HuH-7 (cell line): ENCODE measurements around the gene CHM.
"Not testable (repeated sequence)": the region's sequence is repeated elsewhere in the genome, so short reads cannot be mapped to it uniquely, and the experiment has no call there.

Experiments used
- DNase-seq: peaks from one replicate; pipeline ENCODE4 v3.0.0; 2011; ENCODE audit warnings: low spot score

The CHM gene

GRCh38 chrX:85995641-85996040 is 51.7 kb downstream of the CHM start:
- DNase-seq: no peak

GRCh38 chrX:85994797-85995196 is 52.6 kb downstream of the CHM start:
- DNase-seq: no peak

- no peak for DNase-seq
Measured at GRCh38 chrX:85994228-85994627, 53.1 kb downstream of the CHM start.

- DNase-seq: no peak
Measured at GRCh38 chrX:85993539-85994197, 53.7 kb downstream of the CHM start.

- no peak for DNase-seq
Measured at GRCh38 chrX:85992811-85993229, 54.5 kb downstream of the CHM start.

GRCh38 chrX:85988353-85988752 is 59.0 kb downstream of the CHM start:
- DNase-seq: no peak

- no peak for DNase-seq
Measured at GRCh38 chrX:85980286-85980685, 67.1 kb downstream of the CHM start.

- no peak for DNase-seq
Measured at GRCh38 chrX:85977218-85977617, 70.1 kb downstream of the CHM start.

- not testable (repeated sequence) for DNase-seq
Measured at GRCh38 chrX:85972351-85972750, 75.0 kb downstream of the CHM start.

- DNase-seq: no peak
Measured at GRCh38 chrX:85964744-85965143, 82.6 kb downstream of the CHM start.

GRCh38 chrX:85963736-85964135 is 83.6 kb downstream of the CHM start:
- DNase-seq: no peak

GRCh38 chrX:85955510-85955909 is 91.8 kb downstream of the CHM start:
- DNase-seq: no peak

- not testable (repeated sequence) for DNase-seq
Measured at GRCh38 chrX:85944751-85945150, 102.6 kb downstream of the CHM start.

GRCh38 chrX:85941275-85941674 is 106.1 kb downstream of the CHM start:
- DNase-seq: no peak

GRCh38 chrX:85939942-85940341 is 107.4 kb downstream of the CHM start:
- DNase-seq: not testable (repeated sequence)

GRCh38 chrX:85934399-85934798 is 113.0 kb downstream of the CHM start:
- not testable (repeated sequence) for DNase-seq

GRCh38 chrX:85930099-85930498 is 117.3 kb downstream of the CHM start:
- no peak for DNase-seq

GRCh38 chrX:85928606-85929005 is 118.8 kb downstream of the CHM start:
- no peak for DNase-seq

GRCh38 chrX:85927740-85928139 is 119.6 kb downstream of the CHM start:
- DNase-seq: no peak

- no peak for DNase-seq
Measured at GRCh38 chrX:85922821-85923220, 124.5 kb downstream of the CHM start.

- DNase-seq: not testable (repeated sequence)
Measured at GRCh38 chrX:85916656-85917280, 130.6 kb downstream of the CHM start.

- DNase-seq: no peak
Measured at GRCh38 chrX:85914431-85914830, 132.9 kb downstream of the CHM start.

- DNase-seq: no peak
Measured at GRCh38 chrX:85907316-85907715, 140.0 kb downstream of the CHM start.

- DNase-seq: no peak
Measured at GRCh38 chrX:85906399-85906798, 141.0 kb downstream of the CHM start.
